ENCODE data around the gene CCDC50. TPM values are rescaled to one million over a fixed set of nuclear protein-coding genes. Genes with fewer than 3 reads are reported as not detected.

The CCDC50 gene
- total RNA-seq, 1 experiment from 2014 or later: 21.0 TPM

DNA sequence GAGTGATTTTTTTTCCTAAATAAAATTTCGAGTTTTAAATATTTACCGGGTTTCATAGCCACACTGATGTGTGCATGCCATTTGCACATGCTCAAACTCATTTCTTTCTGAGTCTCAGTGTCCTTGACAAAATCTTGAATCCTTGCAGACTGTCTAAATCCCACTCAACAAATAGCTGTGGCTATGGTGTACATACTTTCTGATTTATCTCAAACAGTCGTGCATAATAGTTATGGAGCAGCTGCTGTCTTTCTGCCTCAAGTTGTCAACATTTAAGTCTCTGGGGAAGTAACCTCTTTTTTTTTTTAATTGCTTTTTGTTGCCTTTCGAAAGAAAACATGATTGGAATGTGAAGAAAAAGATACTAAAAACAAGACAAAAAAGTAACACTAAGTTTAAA, 53.9 kb downstream of the CCDC50 start:
- Histone ChIP-seq H2AK5ac (ENCODE audit: insufficient read length, low read length) (no peak overlapping the region), H3K27me3 (ENCODE audit: insufficient read depth, low read length) (no peaks in the 10 kb centered on the region; the same call in 1 of the 2 replicates), H4K20me1 (ENCODE audit: control insufficient read depth, insufficient read depth, insufficient read length) (no peaks in the 10 kb centered on the region), H2BK20ac (ENCODE audit: low read depth, low read length, poor library complexity, severe bottlenecking) (no peak overlapping the region), H2BK5ac (ENCODE audit: insufficient read length, low read length) (no peak overlapping the region), H2BK15ac (ENCODE audit: low read depth, low read length) (no peak overlapping the region), H3K18ac (ENCODE audit: insufficient read length, low read depth, low read length) (no peak overlapping the region), H3T11ph (ENCODE audit: low read length) (no peak overlapping the region), H2BK120ac (ENCODE audit: low read depth, low read length, poor library complexity, severe bottlenecking) (no peak overlapping the region), H4K5ac (ENCODE audit: insufficient read length, low read depth, low read length) (no peak overlapping the region), H3K79me2 (ENCODE audit: insufficient read depth, low read length) (no peaks in the 10 kb centered on the region), H3K4me2 (ENCODE audit: insufficient read depth, insufficient read length, low read length) (no peak overlapping the region), H3K27ac (ENCODE audit: insufficient read length, low read depth, low read length) (peak overlapping the region; percentile 52), H2AFZ (ENCODE audit: low read length) (no peak overlapping the region), H3K4ac (ENCODE audit: low read depth, low read length) (no peak overlapping the region), H3K9me3 (ENCODE audit: control insufficient read depth, low read depth, low read length) (no peaks in the 10 kb centered on the region), H3K9ac (ENCODE audit: extremely low read depth, insufficient read length, low read length) (peak overlapping the region; percentile 31), H4K8ac (replicated peaks; ENCODE audit: insufficient read length, low read depth, low read length) (no peak overlapping the region), H3K14ac (ENCODE audit: insufficient read depth, low read length) (no peak overlapping the region; the same call in 1 of the 2 replicates), H3K4me1 (ENCODE audit: insufficient read depth, low read length) (no peaks in the 10 kb centered on the region; the same call in 1 of the 2 replicates), H3K23me2 (ENCODE audit: insufficient read length, low read depth, low read length, poor library complexity, severe bottlenecking) (no peaks in the 10 kb centered on the region), H2BK12ac (ENCODE audit: insufficient read length, low read depth, low read length) (no peak overlapping the region), H3K56ac (ENCODE audit: insufficient read length, low read depth, low read length) (no peak overlapping the region), H3K23ac (ENCODE audit: insufficient read length, low read depth, low read length) (no peak overlapping the region), H4K91ac (ENCODE audit: insufficient read length, low read depth, low read length) (no peak overlapping the region), H3K79me1 (ENCODE audit: insufficient read depth, low read depth, low read length, poor library complexity, severe bottlenecking) (no peaks in the 10 kb centered on the region)
- Mint-ChIP-seq H3K36me3 (ENCODE audit: insufficient read depth in 1 of 3, low read depth in 3 of 3) (peaks cover 4 to 26% (median 8%) of the 10 kb centered on the region in 3 experiments), H3K27me3 (ENCODE audit: low read depth) (no peaks in the 10 kb centered on the region), H3K4me1 (peaks cover 18 to 19% of the 10 kb centered on the region in 2 experiments), H3K4me3 (no peak overlapping the region), H3K9me3 (no peaks in the 10 kb centered on the region), H3K27ac (peak overlapping the region in 2 of 3 experiments; percentile 9 to 38; a peak in 3 of 7 replicates)
- no peak for DNase-seq
- no peak for TF ChIP-seq CTCF (conservative IDR thresholded peaks at IDR 0.05)
- no CpG with 5 or more reads among the region's 4 CpGs for WGBS (ENCODE audit: extremely low coverage, insufficient read length, low lambda C conversion rate)

Measured in H9 (cell line).